Measurements from ENCODE around the gene PLPP2. TPM values are rescaled to one million over a fixed set of nuclear protein-coding genes. Genes with fewer than 3 reads are reported as not detected.
"Not testable (repeated sequence)": the region's sequence is repeated elsewhere in the genome, so short reads cannot be mapped to it uniquely, and the experiment has no call there.

PLPP2 gene
- total and polyA plus RNA-seq, 9 of the 15 experiments (the other 6 are each of a cell fraction or from before 2014, with no cell fraction given): 0.51 to 4.4 (median 2.2) TPM; not detected in 1

- H3K36me3 ChIP-seq (ENCODE audit: control insufficient read depth, insufficient read depth, low read length); H3K27ac ChIP-seq (ENCODE audit: extremely low read depth, low read depth, low read length); intact Hi-C loops (cut with micrococcal nuclease); H3K27me3 ChIP-seq (ENCODE audit: control insufficient read depth in 2 of 2, insufficient read depth in 2 of 2, low read length in 2 of 2); ATAC-seq; H3K4me2 ChIP-seq (ENCODE audit: insufficient read depth, low read length); H3K9me1 ChIP-seq (ENCODE audit: control insufficient read depth, insufficient read depth, low read length); H3K4me3 ChIP-seq; in situ Hi-C loops (cut with MboI); H4K20me1 ChIP-seq (replicated peaks; ENCODE audit: control insufficient read depth, insufficient read depth, low read length); H2AFZ ChIP-seq (ENCODE audit: low read depth, low read length); CTCF ChIA-PET (ENCODE audit: low intra/inter-chr PET ratio); H3K9me3 ChIP-seq (replicated peaks; ENCODE audit: control insufficient read depth, insufficient read depth, low read depth, low read length); H3K4me1 ChIP-seq (replicated peaks in 1 of 2; ENCODE audit: control insufficient read depth in 2 of 2, insufficient read depth in 2 of 2, low read length in 2 of 2); H3K9ac ChIP-seq (ENCODE audit: insufficient read depth in 1 of 2, low read depth in 2 of 2, low read length in 2 of 2); BruUV-seq (replicated peaks); H3K79me2 ChIP-seq (ENCODE audit: control insufficient read depth, insufficient read depth, low read length); FAIRE-seq; TF ChIP-seq PBX2 (CRISPR knock-in tag; IDR thresholded peaks at IDR 0.05; ENCODE audit: low read depth); TEAD4 (CRISPR knock-in tag; IDR thresholded peaks at IDR 0.05; ENCODE audit: borderline replicate concordance); MYNN (CRISPR knock-in tag; IDR thresholded peaks at IDR 0.05): not testable (repeated sequence)
- WGBS (ENCODE audit: insufficient coverage, low coverage, missing lambda C conversion rate): under 1% methylated on average over 6 of the region's 7 CpGs
- POLR2A ChIA-PET: interaction anchor here (0.8 to 0.9 kb wide), 2 partner anchors 10 to 19 kb away, joined by 3 read pairs; no protein-coding TSS in a partner anchor
- DNase-seq (ENCODE audit: extremely low read depth in 1 of 4, low spot score in 3 of 4): peak in 2 of 4 experiments; percentile 13 to 41
- peak; percentile 92 to 95 for TF ChIP-seq FOXA3 (CRISPR knock-in tag; conservative IDR thresholded peaks at IDR 0.05 in 1 of 2, IDR thresholded peaks at IDR 0.05 in 1 of 2)
- TF ChIP-seq SMARCE1 (IDR thresholded peaks at IDR 0.05): 0 out of 2 replicates have a peak, but pooled peaks have one; percentile 24
- TF ChIP-seq PBX2 (tag; conservative IDR thresholded peaks at IDR 0.05; ENCODE audit: low read depth): 0 out of 2 replicates have a peak, but pooled peaks have one; percentile 14
- TF ChIP-seq KLF16 (IDR thresholded peaks at IDR 0.05): peak; percentile 88
- peak; percentile 81 for TF ChIP-seq TCF3 (CRISPR knock-in tag; IDR thresholded peaks at IDR 0.05)
- peak; percentile 32; the same call in 1 of the 2 replicates for TF ChIP-seq NFIC (IDR thresholded peaks at IDR 0.05)
- peak; percentile 82 for TF ChIP-seq CBFA2T3 (IDR thresholded peaks at IDR 0.05)
- TF ChIP-seq SMARCA4 (IDR thresholded peaks at IDR 0.05): peak; percentile 43; the same call in 1 of the 2 replicates
- peak; percentile 39; the same call in 1 of the 2 replicates for TF ChIP-seq POLR2AphosphoS5 (IDR thresholded peaks at IDR 0.05; ENCODE audit: control insufficient read depth, insufficient read depth, low read depth, low read length)
- TF ChIP-seq NCOR1 (IDR thresholded peaks at IDR 0.05): peak; percentile 68
- TF ChIP-seq ZNF766 (CRISPR knock-in tag; conservative IDR thresholded peaks at IDR 0.05): 0 out of 2 replicates have a peak, but pooled peaks have one; percentile 36
- TF ChIP-seq MEIS2 (IDR thresholded peaks at IDR 0.05; ENCODE audit: partially characterized antibody): peak; percentile 75
- peak; percentile 46; the same call in 1 of the 2 replicates for TF ChIP-seq PML (IDR thresholded peaks at IDR 0.05; ENCODE audit: low read length)
- TF ChIP-seq RCOR1 (IDR thresholded peaks at IDR 0.05; ENCODE audit: borderline replicate concordance in 1 of 2, low read depth in 2 of 2, low read length in 2 of 2): 0 out of 4 replicates have a peak, but pooled peaks of 1 of the 2 experiments have one; percentile 40
- peak; percentile 69; the same call in 1 of the 2 replicates for TF ChIP-seq ARID1B (IDR thresholded peaks at IDR 0.05)
- peak; percentile 64; the same call in 1 of the 2 replicates for TF ChIP-seq FOXA1 (IDR thresholded peaks at IDR 0.05; ENCODE audit: borderline replicate concordance)
- TF ChIP-seq CTBP1 (IDR thresholded peaks at IDR 0.05; ENCODE audit: borderline replicate concordance): 0 out of 2 replicates have a peak, but pooled peaks have one; percentile 12
- TF ChIP-seq TEAD4 (IDR thresholded peaks at IDR 0.05; ENCODE audit: low read length): peak; percentile 83
- TF ChIP-seq TAL1 (IDR thresholded peaks at IDR 0.05): peak; percentile 73
- peak; percentile 24; the same call in 1 of the 2 replicates for TF ChIP-seq MYNN (IDR thresholded peaks at IDR 0.05)
Observed at GRCh38 chr19:252421-253186, 38.6 kb downstream of the PLPP2 start.

Data from K562 (cell line).